GM21515 (cell line): Measurements from ENCODE around the gene TENM4.

Source experiments
- ATAC-seq: cut with Tn5 transposase; IDR thresholded peaks from one replicate; pipeline ENCODE4 v1.9.1; 2021; ENCODE audit not compliant: unreplicated experiment

The TENM4 gene

DNA sequence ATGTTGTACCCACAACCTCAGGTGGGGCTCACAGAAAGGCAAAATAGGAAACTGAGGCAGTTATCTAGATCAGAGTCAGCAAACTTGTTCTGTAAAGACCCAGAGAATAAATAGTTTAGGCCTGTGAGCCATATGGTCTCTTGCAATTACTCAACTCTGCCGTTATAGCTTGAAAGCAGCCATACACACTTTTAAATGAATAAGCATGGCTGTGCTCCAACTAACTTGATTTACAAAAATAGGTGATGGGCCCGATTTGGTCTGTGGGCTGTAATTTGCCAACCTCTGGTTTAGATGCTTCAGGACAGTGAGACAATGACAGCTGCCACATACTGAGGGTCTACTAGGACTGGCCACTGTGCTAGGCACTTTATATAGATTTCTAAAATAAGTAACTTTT, 667.3 kb downstream of the TENM4 start:
- no peak for ATAC-seq

DNA sequence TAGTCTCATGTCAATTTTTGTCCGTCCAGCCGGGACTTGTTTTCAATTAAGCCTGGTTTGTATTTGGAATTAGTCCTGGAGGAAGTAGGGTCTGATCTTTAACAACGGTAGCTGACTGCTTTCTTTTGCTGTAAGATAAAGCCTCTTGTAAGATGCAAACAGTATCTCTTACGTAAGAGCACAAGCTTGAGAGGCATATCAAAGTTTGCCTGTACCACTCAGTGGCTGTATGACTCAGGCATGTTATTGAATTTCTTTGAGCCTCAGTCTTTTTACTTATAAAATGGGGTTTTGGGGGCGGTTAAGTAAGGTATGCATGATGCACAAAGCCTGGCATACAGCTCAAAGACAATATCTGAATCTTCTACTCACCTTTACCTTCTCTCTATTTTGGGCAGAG, 667.8 kb downstream of the TENM4 start:
- ATAC-seq = no peak

DNA sequence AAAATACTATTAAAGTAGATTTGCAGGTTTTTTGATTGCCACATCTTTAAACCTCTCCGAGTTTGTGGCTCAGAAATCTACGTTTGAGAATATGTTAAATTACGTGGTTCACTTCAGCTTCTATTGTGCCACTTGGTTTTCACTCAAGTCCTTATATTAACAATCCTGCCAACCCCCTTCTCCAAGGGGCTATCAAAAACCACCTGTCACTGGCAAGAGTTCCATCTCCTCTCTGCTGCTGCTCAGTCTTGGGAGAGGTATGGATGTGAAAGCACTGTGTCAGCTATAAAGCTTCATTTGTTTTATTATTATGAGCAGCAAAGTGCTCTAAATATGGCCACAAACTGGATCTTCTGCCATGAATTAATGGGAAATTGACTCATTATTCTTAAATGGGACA, 668.6 kb downstream of the TENM4 start:
- no peak for ATAC-seq

DNA sequence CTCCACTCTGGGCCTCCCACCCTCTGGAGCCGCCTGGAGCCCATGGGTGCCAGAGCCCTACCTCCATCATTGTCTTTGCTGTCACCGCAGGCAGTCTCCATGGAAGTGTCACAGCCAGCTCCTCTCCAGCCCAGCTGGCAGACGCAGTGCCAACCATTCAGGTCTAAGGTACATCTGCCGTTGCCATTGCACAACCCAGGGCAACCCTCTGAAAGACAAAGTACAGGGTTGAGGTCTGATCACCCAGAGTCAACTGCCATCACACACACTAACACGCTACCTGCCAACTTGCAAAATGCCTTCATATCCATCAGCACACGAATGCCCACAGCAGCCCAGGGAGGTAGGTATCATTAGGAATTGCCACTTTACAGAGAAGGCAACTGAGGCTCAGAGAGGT, 669.9 kb downstream of the TENM4 start:
- no peak for ATAC-seq

DNA sequence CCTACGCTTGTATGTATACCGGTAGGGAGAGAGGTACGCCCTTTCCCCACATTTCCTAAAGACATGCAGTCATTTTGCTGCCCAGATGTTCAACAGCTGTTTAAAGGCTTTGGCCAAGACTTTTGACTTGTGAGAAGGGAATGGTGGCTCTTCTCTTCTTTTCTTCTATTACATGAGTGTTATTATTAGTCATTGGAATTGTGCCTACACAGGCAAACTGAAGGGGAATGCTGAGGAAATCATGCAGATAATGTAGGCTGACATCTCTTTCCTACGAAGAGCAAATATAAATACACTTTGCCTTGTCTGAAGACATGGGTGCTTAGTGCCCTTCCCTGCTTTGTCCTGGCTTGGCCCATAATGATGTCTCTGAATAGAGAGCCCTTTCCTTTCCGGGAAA, 671.9 kb downstream of the TENM4 start:
- ATAC-seq = no peak

DNA sequence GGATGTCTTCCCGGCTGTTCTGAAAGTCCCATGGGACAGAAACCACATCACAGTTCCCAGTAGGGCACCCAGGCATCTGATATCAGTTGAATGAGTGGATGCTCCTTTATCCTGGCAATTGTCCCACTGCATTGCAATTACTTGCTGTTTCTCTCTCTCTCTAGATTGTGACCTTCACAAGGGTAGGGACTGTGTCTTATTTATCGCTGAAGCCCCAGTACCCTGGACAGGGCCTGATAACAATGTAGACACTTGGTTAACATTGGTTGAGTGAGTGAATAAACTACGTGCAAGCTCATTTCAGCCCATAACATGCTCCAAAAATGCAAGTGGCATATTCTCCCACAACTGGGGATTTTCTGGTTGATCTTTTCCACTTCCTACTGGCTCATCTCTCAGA, 672.5 kb downstream of the TENM4 start:
- ATAC-seq = no peak

DNA sequence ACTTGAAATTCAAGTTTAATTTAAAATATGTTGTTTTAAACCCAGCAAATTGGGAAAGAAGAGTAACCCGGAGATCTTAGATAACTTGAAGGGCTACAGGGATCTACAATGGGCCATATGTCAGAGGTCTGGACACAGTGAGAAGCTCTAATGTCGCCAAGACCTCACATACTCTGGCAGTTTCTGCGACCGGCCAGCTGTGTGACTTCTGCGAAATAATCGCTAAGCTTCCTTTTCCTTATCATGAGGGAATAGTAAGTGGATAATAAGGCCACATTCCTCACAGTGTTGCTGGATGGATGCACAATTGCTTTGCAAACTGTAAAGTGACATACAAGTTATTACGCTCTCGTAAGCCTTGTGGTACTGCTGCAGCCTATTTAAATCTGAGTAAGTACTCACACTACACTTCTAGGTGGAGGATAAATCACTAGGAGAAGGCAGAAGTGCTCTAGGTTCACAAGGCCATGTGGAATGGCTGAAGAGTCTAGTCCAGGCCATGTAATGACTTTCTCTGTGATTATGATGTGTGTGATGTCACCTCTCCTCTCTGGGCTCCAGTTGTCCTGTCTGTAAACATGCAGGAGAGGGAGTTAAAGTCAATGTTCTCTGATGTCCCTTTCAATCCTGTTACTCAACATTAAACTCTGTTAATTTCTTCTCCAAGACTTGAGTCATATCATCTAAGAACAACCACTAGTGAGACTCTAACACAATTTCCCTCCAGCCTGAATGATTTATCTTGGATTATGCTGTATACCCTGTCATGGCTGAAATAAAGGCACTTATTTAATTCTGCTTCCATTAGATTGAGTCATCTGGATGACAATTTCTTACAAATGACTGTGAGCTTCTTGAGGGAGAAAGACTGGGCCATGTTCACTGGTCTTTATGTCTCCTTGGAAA, 673.5 kb downstream of the TENM4 start:
- no peak for ATAC-seq

DNA sequence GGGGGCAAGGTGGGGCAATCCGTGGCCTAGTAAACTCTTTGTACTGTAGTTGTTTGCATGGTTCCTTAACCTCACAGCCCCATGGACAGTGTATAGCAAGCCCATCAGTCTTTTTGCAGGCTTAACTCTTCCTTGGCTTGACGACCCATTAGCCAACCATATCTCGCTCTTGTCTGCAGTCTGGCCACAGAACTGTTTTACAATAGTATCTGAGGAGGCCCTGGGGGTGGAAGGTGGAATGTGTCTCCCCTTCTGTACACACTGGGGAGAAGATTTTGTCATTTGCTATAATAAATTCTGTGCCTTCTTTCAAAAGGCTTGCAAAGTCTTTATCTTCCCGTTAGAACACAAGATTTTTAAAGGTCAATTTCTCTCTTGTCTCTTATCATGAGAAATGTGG, 675.9 kb downstream of the TENM4 start:
- ATAC-seq = no peak

DNA sequence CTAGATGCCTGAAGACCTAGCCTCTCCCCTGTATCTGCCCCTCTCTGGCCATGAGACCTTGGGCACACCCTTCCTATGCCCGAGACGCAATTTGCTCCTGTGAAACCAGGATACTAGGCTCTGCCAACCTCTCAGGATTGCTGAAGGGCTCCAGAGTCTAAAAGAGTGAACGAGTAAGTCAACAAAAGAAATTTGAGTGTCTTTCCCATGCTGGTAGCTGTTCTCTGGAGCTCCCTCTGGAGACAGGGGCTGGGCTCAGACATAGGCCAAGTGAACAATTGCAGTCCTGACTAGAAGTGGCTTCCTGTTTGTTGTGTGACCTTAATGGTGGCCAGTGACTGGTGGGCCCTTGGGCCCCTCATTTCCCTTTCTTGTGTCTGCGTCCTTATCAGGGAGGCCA, 677.2 kb downstream of the TENM4 start:
- ATAC-seq = no peak

DNA sequence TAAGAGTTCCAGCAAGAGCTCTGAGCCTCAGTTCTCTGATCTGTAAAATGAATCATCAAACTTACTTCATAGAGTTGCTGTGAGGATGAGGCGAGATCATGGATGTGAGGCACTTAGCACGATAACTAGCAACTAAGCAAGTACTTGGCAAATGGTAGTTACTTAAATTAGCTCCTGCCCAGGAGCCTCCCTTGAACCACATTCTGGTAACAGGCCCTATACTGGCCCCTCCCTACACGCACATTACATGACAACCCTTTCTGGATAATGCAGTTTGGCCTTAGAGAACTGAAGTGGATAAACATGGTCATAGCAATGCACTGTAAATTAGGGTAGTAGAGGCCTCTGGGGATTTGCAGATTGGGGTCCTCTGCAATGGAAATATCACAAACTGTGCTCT, 678.7 kb downstream of the TENM4 start:
- ATAC-seq = no peak

DNA sequence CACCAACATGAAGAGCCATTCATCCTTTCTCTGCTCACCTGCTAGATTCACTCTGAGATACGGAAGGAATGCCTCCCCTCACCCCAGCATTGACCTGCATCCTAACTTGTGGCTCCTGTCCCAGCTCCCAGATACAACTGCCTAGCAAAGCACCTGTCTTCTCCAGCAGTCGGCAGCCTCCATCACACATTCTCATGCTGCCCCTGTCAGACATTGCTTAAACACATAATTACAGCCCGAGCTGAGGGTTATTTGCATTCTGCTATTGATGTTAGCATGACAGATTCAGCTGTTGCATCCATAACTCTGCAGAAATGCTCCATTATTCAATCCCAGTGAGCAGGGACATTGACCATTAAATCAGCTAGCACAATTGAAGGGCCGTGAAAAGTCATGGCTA, 681.8 kb downstream of the TENM4 start:
- ATAC-seq = no peak

DNA sequence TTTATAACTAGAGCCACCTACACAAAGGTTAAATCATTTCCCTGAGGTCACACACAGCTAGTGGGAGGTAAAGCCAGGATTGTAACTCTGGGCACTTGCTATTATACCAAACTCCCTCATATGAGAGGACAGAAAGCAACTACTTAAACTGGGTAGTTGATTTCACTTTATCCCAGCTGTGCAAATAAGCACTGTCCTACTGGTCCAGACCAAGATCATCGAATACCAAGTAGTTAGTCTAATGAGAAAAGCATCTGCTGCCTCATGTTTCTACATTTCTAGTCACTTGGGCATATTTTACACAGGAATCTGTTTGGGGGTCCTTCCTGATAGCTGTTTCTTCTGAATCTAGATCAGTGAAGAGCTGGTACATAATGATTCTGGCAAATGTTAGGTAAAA, 687.5 kb downstream of the TENM4 start:
- no peak for ATAC-seq

DNA sequence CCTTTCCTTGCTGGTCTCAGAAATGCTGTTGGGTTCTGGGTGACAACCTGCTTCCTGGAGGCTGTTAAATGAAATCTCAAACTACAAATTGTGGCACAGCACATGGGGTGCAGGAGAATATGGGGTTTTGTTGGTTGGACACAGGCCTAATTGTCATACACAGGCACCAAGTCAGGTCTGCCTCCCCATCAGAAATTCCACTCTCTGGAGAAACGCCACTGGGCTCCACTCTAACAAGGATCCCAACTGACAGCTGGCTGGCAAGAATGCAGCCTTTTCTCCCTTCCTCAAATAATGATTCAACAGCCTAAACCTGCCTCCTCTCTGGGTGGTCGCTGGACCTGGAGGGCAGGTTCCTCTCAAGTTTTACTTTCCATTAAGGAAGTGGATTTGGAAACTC, 688.3 kb downstream of the TENM4 start:
- ATAC-seq = no peak

DNA sequence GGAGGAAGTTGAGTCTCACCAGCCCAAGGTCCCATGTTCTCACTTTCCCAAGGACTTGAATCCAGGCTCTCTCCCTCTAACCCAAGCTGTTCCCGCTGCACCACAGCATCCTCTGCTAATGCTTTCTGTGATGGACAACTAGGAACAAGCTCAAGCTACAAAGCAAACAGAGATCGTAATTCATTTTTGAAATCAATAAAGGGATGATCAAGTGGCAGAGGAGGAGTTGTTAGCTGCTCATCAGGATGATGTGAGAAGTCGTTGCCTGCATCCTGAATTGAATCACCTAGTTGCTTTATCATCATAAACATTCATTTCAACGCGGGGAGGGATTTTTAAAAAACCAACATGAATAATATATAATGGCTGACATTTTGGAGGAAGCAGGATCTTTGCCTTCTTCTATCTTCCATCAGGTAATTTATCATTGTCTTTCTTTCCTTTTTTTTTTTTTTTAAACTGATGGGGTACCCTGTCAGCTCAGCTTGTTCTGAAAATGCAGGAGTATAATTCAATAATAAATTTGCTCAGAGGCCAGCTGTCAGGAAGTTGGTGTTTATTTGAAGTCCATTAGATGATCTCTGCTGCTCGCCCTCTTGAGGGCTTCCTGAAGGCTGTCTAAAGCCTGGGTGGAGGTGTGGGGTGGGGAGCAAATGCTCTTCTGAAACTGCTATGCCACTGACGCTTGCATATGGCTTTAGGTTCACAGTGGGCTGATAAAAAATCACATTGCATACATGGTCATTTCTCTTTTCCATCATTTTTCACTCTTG, 691.7 kb downstream of the TENM4 start:
- no peak for ATAC-seq

DNA sequence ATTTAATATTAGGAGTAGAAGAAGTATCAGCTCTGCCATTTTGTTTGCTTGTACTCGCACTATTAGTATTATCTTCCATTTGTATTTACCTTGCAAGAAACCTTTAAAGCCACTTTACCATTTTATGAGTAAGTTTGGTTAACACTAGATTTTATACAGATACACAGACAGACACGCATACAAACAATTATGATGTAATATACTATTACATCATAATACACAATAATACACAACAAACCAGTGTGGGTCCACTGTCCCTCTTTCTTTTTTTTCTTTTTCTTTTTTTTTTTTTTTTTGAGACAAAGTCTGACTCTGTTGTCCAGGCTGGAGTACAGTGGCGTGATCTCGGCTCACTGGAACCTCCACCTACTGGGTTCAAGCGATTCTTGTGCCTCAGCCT, 695.9 kb downstream of the TENM4 start:
- ATAC-seq = no peak

DNA sequence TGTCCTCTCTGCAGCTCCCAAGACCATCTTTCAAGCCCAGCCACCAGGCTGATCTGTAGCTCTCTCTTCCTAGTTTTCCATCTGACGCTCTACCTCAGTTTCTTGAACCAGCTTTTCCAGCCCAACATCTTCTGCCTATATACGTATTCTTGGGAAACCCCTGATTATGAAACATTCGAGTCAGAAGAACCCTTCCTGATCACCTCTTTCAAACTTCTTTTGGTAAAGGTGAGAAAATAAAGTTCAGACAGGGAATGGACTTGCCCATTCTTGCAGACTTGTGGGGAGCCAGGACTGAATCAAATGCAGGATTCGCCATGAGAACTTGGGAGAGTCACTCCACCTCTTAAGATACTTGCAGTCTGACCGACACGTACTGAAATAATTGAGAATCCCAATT, 696.6 kb downstream of the TENM4 start:
- ATAC-seq = no peak

DNA sequence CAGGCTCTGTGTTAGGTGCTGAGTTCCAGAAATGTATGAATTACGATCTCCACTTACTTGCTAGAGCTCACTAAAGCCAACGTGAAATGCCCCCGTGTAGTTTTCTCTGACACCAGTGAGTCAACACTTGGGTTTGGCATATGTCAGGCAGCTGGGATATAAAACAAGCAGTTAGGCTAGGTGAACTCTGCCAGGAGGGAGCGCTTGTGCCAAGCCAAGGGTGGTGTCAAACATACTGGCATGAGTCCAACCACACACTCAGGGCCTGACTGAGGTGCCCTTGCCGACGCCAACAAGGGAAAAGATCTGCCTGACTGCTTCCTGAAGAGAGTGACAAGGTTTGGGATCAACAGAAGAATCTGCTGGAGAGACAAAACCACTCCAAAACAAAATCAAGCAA, 698.4 kb downstream of the TENM4 start:
- ATAC-seq = no peak

DNA sequence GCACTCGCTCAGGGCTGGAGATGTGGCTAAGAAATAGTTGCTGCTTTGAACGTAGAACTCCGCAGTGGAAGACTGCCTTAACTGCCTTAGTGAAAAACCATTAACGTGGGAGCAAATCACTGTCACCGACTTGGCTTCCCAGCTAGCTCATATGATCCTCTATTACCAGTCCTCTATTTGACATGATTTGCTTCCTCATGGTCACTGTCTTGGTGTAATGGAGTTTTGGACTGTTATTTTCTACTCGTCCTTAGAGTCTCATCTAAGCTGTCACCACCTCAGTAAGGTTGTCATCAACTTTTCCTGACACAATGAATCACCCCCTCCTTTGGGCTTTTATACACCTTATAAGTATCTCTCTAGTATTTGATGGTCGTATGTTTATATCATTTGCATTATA, 699.1 kb downstream of the TENM4 start:
- no peak for ATAC-seq

DNA sequence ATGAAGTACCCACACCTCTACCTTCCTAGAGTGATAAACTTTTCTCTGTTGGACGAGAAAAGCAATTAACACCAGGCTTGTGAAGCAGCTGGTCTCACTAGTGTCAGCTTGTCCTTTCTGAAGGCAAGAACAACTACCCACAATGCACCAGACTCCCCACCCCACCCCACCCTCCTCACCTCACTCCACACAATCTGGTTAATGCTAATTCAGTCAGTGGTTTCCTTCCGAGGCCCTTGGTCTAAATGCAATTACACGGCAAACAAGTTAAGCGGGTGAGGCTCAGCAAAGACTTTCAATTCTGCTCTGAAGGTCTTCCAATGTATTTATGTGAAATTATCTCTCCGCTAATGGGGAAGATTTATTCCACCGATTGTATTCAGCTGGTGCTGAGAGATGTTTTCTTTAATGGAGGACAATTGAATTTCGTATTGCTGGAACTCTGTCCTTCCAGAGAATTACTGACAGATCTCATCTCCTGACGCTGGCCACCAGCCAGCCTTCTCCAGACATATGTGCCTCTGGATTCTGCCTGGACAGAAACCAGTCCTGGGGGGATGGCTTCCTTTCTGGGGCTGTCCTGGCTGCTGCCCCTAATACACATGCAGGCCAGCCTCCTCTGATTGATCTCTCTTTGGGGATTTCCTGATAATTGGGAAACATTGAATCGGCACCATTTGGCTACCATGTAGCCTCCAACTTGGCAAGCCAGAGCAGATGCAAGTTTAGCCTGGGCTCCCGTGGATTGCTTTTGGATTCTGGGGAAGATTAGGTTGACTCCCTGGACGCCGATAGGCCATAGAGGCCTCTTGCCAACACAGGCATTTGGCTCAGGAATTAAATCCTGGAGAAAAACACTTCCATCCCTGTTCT, 700.4 kb downstream of the TENM4 start:
- ATAC-seq = no peak

DNA sequence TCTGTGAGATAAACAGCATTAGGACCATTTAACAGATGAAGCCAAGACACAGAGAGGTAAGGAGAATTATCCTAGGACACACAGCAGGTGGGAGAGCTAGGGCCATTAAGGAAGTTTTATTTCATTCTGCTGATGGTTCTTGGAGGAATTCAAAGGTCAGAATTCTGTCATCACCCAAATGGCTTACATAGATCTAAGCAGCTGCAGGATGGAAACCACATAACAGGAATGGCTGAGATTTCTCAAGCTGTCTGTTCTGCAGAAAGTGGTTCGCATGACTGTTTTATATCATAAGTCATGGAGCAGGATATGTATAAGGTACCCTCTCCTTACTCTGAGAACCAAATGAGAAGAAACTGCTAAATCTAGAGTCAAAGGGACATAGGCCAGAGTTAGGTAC, 702.9 kb downstream of the TENM4 start:
- ATAC-seq = no peak

DNA sequence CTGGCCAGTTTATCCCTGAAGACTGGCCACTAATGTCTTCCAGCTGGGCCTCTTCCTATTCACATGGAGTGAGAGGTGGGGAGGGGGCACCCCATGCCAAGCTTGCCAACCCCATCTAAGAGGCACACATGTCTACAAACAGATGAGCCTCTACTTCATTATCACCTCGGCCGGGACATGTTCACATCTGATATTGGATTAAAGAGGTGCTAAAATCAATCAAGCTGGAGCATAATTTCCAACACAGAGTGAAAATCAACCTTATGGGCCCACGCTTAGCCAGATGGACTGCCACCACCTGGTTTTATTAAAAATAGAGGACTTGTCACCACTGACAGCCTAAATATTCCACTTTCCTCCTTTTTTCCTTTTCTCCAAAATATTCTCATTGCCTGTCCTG, 703.5 kb downstream of the TENM4 start:
- ATAC-seq = no peak
